Adrenal gland (tissue), 12 donors: ENCODE results near the gene MYL2. TPM values are rescaled to one million over a fixed set of nuclear protein-coding genes. Genes with fewer than 3 reads are reported as not detected.

Experiments used
- DNase-seq, 7 donors: peaks; one replicate each; pipeline ENCODE4 v3.0.0-alpha.2; 2019 to 2020
- H3K27ac ChIP-seq, 5 donors: fragments of 200-600 bp; sonication (generic) in 4 of 5; 1 replicate in 3 of 5; 2 replicates in 2 of 5; pipeline versions ENCODE4 v1.5.1 to v1.8.0; 2016 to 2020; ENCODE audit warnings: mild to moderate bottlenecking in 1 of 5
- H3K27me3 ChIP-seq: fragments of 200-600 bp; 2 replicates; pipeline ENCODE4 v1.8.0; 2021
- H3K36me3 ChIP-seq, 2 donors: fragments of 200-600 bp; replicated peaks in 1 of 2; 1 replicate in 1 of 2; 2 replicates in 1 of 2; pipeline versions ENCODE4 v1.5.1 to v1.8.0; 2018 to 2022
- H3K4me1 ChIP-seq, 2 donors: fragments of 200-600 bp; replicated peaks in 1 of 2; 1 replicate in 1 of 2; 2 replicates in 1 of 2; pipeline versions ENCODE4 v1.5.1 to v1.8.0; 2018 to 2021
- H3K4me3 ChIP-seq, 4 donors: fragments of 200-600 bp; sonication (generic) in 3 of 4; one replicate each; pipeline ENCODE4 v1.5.1; 2016 to 2018
- H3K9me3 ChIP-seq, 3 donors: fragments of 200-600 bp; sonication (generic) in 1 of 3; replicated peaks in 1 of 3; 1 replicate in 2 of 3; 2 replicates in 1 of 3; pipeline versions ENCODE4 v1.5.1 to v1.8.0; 2016 to 2021
- POLR2A ChIP-seq, 2 donors: fragments of 450-650 bp; IDR thresholded peaks; one replicate each; pipeline ENCODE4 v1.6.1; 2017; ENCODE audit warnings: antibody characterized with exemption in 2 of 2, mild to moderate bottlenecking in 2 of 2, moderate library complexity in 1 of 2
- WGBS, 4 donors: extraction: QIAGEN DNeasy Blood & Tissue Kit in 2 of 4; methylation state at CpG; one replicate each; pipeline versions ENCODE4 v1.1.5 to v1.1.7; 2013 to 2017; 5-methylcytosine and 5-hydroxymethylcytosine counted together
- intact Hi-C, 2 donors: fragments of 100-400 bp; cut with DNase I; formaldehyde crosslinking; loops; one replicate each; pipeline versions ENCODE4 v1.14.1 to v1.15.0; 2022 to 2023
- polyA plus RNA-seq, 3 donors: library from polyadenylated mRNA; stranded (reverse); fragments of 200-250 nt in 2 of 3; fragments of 350-450 nt in 1 of 3; fragmentation: Illumina TruSeq in 1 of 3; extraction: RNeasy Lipid Tissue Mini Kit (QIAGEN cat#74804) in 1 of 3; gene quantifications; one replicate each; pipeline ENCODE4 v1.2.3, GENCODE V29; 2013 to 2014
- total RNA-seq, 9 donors: library from RNA; depleted of rRNA in 4 of 9; stranded (reverse); fragments of >200 nt in 4 of 9; fragments of 120-200 nt in 1 of 9; fragmentation: NEBNext Ultra II Directional in 1 of 9; extraction: Animal tissue kit (Norgen Biotek cat#: 25700) in 1 of 9; gene quantifications; one replicate each; pipeline versions ENCODE4 v1.1.0 to v1.2.4, GENCODE V29; 2013 to 2023
- TF ChIP-seq, protein P1 (sequence below), 6 experiments: fragments of 450-650 bp in 4 of 6; fragments of 200-600 bp in 2 of 6; sonication (generic) in 1 of 6; IDR thresholded peaks; 1 replicate in 5 of 6; 2 replicates in 1 of 6; pipeline versions ENCODE4 v1.5.1 to v1.8.0; 2016 to 2021; ENCODE audit warnings: antibody characterized with exemption in 6 of 6, mild to moderate bottlenecking in 2 of 6, moderate library complexity in 1 of 6
- donor health status: healthy with polysubstance abuse.
- donor health status: Bipolar disorder and iron deficiency.
- donor health status: DM: yes; HTN: yes; CAD: no.
- donor health status: DM: no; HTN: no; CAD: no.
- donor health status: DM: no; HTN: no; CAD: no.
- donor health status: DM: yes; HTN: yes; CAD: no.

The MYL2 gene
- total and polyA plus RNA-seq, 12 donors = 0.58 to 6.5 (median 3.2) TPM; not detected in 7

DNA sequence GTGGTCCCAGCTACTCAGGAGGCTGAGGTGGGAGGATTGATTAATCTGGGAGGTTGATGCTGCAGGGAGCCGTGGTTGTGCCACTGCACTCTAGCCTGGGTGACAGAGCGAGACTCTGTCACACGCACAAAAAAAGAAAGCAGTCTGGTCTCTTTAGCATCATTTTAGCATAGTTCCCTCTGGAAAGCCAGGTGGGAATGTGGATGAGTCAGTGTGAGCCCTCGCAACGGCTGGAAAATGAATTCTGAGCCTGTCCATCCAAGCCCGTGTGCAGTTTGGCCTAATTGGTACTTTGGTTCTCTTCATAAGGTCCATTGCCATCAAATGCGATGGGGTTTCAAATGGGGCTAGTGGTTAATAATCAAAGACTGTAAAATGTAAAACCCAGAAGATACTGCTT, 2.4 kb downstream of the MYL2 start:
- H3K27me3 ChIP-seq = no peaks in the 10 kb centered on the region
- no peaks in the 10 kb centered on the region for H3K9me3 ChIP-seq
- no peaks in the 10 kb centered on the region for H3K36me3 ChIP-seq
- H3K4me3 ChIP-seq = no peak overlapping the region
- intact Hi-C loops = no loop called here
- no peak for TF ChIP-seq POLR2A (IDR thresholded peaks at IDR 0.05)
- TF ChIP-seq, protein P1, sequence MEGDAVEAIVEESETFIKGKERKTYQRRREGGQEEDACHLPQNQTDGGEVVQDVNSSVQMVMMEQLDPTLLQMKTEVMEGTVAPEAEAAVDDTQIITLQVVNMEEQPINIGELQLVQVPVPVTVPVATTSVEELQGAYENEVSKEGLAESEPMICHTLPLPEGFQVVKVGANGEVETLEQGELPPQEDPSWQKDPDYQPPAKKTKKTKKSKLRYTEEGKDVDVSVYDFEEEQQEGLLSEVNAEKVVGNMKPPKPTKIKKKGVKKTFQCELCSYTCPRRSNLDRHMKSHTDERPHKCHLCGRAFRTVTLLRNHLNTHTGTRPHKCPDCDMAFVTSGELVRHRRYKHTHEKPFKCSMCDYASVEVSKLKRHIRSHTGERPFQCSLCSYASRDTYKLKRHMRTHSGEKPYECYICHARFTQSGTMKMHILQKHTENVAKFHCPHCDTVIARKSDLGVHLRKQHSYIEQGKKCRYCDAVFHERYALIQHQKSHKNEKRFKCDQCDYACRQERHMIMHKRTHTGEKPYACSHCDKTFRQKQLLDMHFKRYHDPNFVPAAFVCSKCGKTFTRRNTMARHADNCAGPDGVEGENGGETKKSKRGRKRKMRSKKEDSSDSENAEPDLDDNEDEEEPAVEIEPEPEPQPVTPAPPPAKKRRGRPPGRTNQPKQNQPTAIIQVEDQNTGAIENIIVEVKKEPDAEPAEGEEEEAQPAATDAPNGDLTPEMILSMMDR (IDR thresholded peaks at IDR 0.05) = no peak
- H3K27ac ChIP-seq = no peak overlapping the region
- 75 to 84% (median 82%) methylated on average over 7 of the region's 7 CpGs for WGBS, 4 donors
- DNase-seq = no peak
- H3K4me1 ChIP-seq = no peaks in the 10 kb centered on the region

DNA sequence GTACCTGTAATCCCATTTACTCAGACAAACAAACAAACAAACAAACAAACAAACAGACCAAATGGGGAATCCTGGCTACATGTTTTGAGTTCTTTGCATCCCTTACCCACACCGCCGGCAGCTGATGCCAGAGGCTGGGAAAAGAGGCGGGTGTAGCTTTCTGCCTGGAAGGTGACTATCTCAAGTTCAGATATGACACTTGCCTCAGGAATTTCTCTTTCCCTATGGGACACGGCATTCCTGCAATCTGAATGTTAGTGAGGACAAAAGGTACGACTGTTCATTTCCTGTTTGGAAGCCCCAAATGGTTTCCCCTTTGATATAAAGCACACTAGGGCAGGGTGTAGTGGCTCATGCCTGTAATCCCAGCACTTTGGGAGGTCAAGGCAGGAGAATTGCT, 2.9 kb downstream of the MYL2 start:
- Histone ChIP-seq H3K27ac (no peak overlapping the region), H3K4me3 (no peak overlapping the region), H3K4me1 (no peaks in the 10 kb centered on the region), H3K36me3 (no peaks in the 10 kb centered on the region), H3K9me3 (no peaks in the 10 kb centered on the region), H3K27me3 (no peaks in the 10 kb centered on the region)
- 57 to 76% (median 68%) methylated on average over 5 of the region's 5 CpGs for WGBS, 4 donors
- intact Hi-C loops = no loop called here
- DNase-seq = no peak
- TF ChIP-seq POLR2A (IDR thresholded peaks at IDR 0.05) = no peak
- TF ChIP-seq, protein P1 (IDR thresholded peaks at IDR 0.05) = no peak

DNA sequence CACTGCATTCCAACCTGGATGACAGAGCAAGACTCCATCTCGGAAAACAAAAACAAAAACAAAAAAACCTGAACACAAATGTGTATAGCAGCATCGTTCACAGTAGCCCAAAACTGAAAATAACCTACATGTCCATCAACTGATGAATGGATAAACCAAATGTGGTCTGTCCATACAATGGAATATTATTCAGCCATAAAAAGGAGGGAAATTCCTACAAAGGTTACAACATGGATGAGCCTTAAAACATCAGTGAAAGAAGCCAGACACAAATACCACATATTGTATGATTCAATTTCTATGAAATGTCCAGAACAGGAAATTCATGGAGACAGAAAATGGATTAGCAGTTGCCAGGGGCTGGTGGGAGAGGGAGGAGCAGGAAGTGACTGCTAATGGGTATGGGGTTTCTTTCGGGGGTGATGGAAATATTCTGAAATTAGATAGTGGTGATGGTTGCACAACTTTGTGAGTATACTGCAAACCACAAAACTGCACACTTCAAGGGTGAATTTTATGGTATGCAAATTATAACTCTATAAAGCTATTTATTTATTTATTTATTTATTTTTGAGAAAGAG, 4.0 kb downstream of the MYL2 start:
- Histone ChIP-seq H3K9me3 (no peaks in the 10 kb centered on the region), H3K4me1 (no peaks in the 10 kb centered on the region), H3K4me3 (no peak overlapping the region), H3K27me3 (no peaks in the 10 kb centered on the region), H3K27ac (no peak overlapping the region), H3K36me3 (no peaks in the 10 kb centered on the region)
- DNase-seq = no peak
- TF ChIP-seq, protein P1 (IDR thresholded peaks at IDR 0.05) = no peak
- no peak for TF ChIP-seq POLR2A (IDR thresholded peaks at IDR 0.05)
- WGBS, 4 donors = 81 to 87% (median 83%) methylated on average over 3 of the region's 3 CpGs
- intact Hi-C loops = no loop called here

DNA sequence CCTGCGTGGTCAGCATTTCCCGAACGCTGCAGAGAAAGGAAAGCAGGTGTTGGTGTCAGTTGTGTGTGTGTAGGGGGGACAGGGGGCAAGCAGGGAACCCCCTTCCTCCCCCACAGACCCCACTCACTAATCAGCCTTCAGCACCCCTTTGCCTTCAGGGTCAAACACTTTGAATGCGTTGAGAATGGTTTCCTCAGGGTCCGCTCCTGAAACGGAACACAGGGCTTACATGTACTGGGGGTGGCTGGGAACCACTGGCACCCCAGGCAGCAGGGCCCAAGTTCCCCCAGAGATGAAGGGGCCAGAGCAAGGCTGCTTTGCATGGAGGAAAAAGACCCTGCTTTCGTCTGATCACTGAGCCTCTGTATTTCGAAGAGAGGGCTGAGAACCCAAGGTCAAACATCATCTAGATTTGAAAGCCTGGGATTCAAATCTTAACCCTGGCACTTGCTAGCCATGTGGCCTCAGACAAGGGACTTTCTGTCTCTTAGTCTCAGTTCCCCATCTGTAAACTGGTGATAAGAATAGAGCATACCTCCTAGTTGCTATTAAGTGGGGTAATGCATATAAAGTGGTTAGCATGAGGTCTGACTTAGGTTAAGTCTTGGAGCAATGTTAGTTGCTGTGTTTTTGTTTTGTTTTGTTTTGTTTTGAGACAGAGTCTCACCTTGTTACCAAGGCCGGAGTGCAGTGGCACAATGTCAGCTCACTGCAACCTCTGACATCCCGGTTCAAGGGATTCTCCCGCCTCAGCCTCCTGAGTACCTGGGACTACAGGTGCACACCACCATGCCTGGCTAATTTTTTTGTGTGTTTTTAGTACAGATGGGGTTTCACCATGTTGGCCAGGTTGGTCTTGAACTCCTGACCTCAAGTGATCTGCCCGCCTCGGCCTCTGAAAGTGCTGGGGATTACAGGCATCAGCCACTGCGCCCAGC, 7.0 kb downstream of the MYL2 start:
- DNase-seq = no peak
- Histone ChIP-seq H3K9me3 (no peaks in the 10 kb centered on the region), H3K4me1 (no peaks in the 10 kb centered on the region), H3K27ac (no peak overlapping the region), H3K27me3 (no peaks in the 10 kb centered on the region), H3K4me3 (no peak overlapping the region), H3K36me3 (no peaks in the 10 kb centered on the region)
- WGBS, 4 donors = 76 to 83% (median 81%) methylated on average over 13 to 14 of the region's 14 CpGs
- intact Hi-C loops = no loop called here
- no peak for TF ChIP-seq POLR2A (IDR thresholded peaks at IDR 0.05)
- TF ChIP-seq, protein P1 (IDR thresholded peaks at IDR 0.05) = no peak
